Neural crest cell (in vitro differentiated cells): ENCODE measurements around the gene TNFRSF17. TPM values are rescaled to one million over a fixed set of nuclear protein-coding genes. Genes with fewer than 3 reads are reported as not detected.
"Not testable (repeated sequence)": the region's sequence is repeated elsewhere in the genome, so short reads cannot be mapped to it uniquely, and the experiment has no call there.

ENCODE experiments used
- DNase-seq: peaks from one replicate; pipeline ENCODE4 v3.0.0; 2021; ENCODE audit warnings: low read depth, mixed read lengths, low spot score
- H3K27ac Mint-ChIP-seq: one replicate; pipeline ENCODE4 v1.8.0; 2021; ENCODE audit warnings: mild to moderate bottlenecking, mixed read lengths; ENCODE audit not compliant: unreplicated experiment
- H3K27me3 Mint-ChIP-seq: 2 replicates; pipeline ENCODE4 v1.8.0; 2021; ENCODE audit warnings: low read depth, mild to moderate bottlenecking, mixed read lengths
- H3K36me3 Mint-ChIP-seq: 2 replicates; pipeline ENCODE4 v1.8.0; 2021; ENCODE audit warnings: low read depth, mild to moderate bottlenecking, mixed read lengths
- H3K4me1 Mint-ChIP-seq: 2 replicates; pipeline ENCODE4 v1.8.0; 2021; ENCODE audit warnings: mixed read lengths
- H3K4me3 Mint-ChIP-seq: one replicate; pipeline ENCODE4 v1.8.0; 2021; ENCODE audit warnings: mild to moderate bottlenecking, mixed read lengths
- H3K9me3 Mint-ChIP-seq: 2 replicates; pipeline ENCODE4 v1.8.0; 2021; ENCODE audit warnings: mixed read lengths
- long read RNA-seq: library from polyadenylated mRNA; unstranded; transcript quantifications from one replicate; pipeline ENCODE4 v2.0.0, GENCODE V29; 2020
- total RNA-seq: library from RNA; stranded (reverse); gene quantifications from 2 replicates; pipeline ENCODE4 v1.2.1, GENCODE V29; 2021
- TF ChIP-seq, protein P1 (sequence below): fragments of 200-600 bp; sonication (generic); conservative IDR thresholded peaks from 2 replicates; pipeline ENCODE4 v1.5.0; 2021; ENCODE audit warnings: antibody characterized with exemption, mild to moderate bottlenecking

TNFRSF17 gene
- total RNA-seq: not detected in 2 replicates
- long read RNA-seq: 0 reads

- TF ChIP-seq, protein P1, sequence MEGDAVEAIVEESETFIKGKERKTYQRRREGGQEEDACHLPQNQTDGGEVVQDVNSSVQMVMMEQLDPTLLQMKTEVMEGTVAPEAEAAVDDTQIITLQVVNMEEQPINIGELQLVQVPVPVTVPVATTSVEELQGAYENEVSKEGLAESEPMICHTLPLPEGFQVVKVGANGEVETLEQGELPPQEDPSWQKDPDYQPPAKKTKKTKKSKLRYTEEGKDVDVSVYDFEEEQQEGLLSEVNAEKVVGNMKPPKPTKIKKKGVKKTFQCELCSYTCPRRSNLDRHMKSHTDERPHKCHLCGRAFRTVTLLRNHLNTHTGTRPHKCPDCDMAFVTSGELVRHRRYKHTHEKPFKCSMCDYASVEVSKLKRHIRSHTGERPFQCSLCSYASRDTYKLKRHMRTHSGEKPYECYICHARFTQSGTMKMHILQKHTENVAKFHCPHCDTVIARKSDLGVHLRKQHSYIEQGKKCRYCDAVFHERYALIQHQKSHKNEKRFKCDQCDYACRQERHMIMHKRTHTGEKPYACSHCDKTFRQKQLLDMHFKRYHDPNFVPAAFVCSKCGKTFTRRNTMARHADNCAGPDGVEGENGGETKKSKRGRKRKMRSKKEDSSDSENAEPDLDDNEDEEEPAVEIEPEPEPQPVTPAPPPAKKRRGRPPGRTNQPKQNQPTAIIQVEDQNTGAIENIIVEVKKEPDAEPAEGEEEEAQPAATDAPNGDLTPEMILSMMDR: no peak
- no peak within 1 kb of the TSS for H3K4me3 Mint-ChIP-seq
- H3K4me1 Mint-ChIP-seq: no peaks in the 10 kb centered on the region
- no peaks in the 10 kb centered on the region for H3K27me3 Mint-ChIP-seq
- DNase-seq: no peak
- no peaks in the 10 kb centered on the region for H3K9me3 Mint-ChIP-seq
- no peak within 1 kb of the TSS for H3K27ac Mint-ChIP-seq
- H3K36me3 Mint-ChIP-seq: no peaks in the 10 kb centered on the region
Observed at GRCh38 chr16:11964761-11965551, at the start of gene TNFRSF17. Gene TNFRSF17, plus strand, starts transcription at chr16:11965210. Its CDS starts 115 bp downstream, at chr16:11965325.

- Mint-ChIP-seq H3K4me3 (peak within 1 kb of the TSS; percentile 97), H3K27me3 (peaks cover 21% of the 10 kb centered on the region), H3K4me1 (peaks cover 39% of the 10 kb centered on the region), H3K27ac (peak within 1 kb of the TSS; percentile 96), H3K36me3 (peaks cover 2% of the 10 kb centered on the region), H3K9me3 (no peaks in the 10 kb centered on the region)
- DNase-seq: peak; percentile 99
- TF ChIP-seq, protein P1: no peak
Observed at GRCh38 chr16:11915644-11916523, 49.1 kb upstream of the TNFRSF17 start, which contains the start of gene GSPT1. Gene GSPT1, minus strand, starts transcription at chr16:11915956. Its CDS starts 236 bp downstream, at chr16:11915720.

DNA sequence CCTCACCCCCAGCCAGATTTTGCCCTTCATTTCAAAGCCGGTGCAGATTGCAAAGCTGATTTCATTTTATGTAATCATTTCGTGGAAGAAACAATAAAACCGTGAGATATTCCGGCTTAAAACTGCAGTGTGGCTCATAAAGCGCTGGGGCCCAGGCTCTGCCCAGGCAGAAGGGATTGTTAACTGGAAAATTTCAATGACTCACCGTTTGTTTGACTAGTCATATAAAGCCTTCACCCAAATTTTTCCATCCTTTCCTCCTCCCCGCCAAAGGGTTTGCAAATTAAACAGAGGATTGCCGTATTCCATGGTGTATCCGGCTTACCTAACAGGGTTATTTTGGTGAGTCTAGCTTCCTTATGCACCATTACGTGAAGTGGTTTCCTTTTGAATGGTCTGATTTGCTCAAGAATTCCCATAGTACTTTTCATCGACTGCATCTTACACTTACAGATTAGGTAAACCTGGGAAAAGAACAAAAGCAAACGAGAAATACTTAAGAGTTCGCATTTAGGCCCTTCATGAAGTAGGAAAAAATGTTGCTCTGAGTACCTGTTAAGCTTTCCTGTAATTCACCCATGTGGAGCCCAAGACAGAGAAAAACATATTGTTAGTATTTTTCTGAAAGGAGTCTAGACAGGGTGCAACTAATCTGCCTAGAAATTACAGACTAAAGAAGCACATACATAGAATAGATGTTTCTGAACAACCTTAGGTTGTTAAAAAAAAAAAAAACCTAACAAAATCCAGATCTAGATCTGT is 48.3 kb upstream of the TNFRSF17 start:
- peak overlapping the region; percentile 94 for H3K4me3 Mint-ChIP-seq
- TF ChIP-seq, protein P1: no peak
- no peak for DNase-seq
- H3K27me3 Mint-ChIP-seq: peaks cover 24% of the 10 kb centered on the region
- no peaks in the 10 kb centered on the region for H3K9me3 Mint-ChIP-seq
- peaks cover 36% of the 10 kb centered on the region for H3K4me1 Mint-ChIP-seq
- peaks cover 2% of the 10 kb centered on the region for H3K36me3 Mint-ChIP-seq
- no peak overlapping the region for H3K27ac Mint-ChIP-seq

DNA sequence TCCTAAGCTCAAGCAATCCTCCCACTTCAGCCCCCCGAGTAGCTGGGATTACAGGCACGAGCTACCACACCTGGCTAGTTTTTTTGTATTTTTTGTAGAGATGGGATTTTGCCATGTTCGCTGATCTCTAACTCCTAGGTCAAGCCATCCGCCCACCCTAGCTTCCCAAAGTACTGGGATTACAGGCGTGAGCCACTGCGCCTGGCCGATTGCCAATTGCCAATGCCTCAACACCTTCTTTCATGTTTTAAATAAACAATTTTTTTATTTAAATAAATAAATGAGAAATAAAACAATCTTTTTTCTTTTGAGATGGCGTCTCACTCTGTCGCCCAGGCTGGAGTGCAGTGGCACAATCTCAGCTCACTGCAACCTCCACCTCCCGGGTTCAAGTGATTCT is 41.0 kb upstream of the TNFRSF17 start:
- H3K36me3 Mint-ChIP-seq, DNase-seq, H3K9me3 Mint-ChIP-seq, H3K27ac Mint-ChIP-seq, H3K4me1 Mint-ChIP-seq, H3K4me3 Mint-ChIP-seq: not testable (repeated sequence)
- H3K27me3 Mint-ChIP-seq: peaks cover 14% of the 10 kb centered on the region

DNA sequence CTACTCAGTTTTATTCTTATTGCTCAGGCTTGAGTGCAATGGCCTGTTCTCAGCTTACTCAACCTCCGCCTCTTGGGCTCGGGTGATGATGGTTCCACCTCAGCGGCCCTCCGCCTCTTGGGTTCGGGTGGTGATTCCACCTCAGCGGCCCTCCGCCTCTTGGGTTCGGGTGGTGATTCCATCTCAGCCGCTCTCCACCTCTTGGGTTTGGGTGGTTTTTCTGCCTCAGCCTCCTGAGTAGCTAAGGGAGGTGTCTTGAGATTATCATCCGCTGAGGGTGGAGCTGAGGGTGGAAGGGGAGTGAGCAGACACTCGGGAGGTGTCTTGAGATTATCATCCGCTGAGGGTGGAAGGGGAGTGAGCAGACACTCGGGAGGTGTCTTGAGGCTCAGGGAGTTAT is 37.7 kb upstream of the TNFRSF17 start:
- H3K4me3 Mint-ChIP-seq, H3K9me3 Mint-ChIP-seq, H3K36me3 Mint-ChIP-seq, DNase-seq, H3K27me3 Mint-ChIP-seq, H3K27ac Mint-ChIP-seq, H3K4me1 Mint-ChIP-seq: not testable (repeated sequence)

DNA sequence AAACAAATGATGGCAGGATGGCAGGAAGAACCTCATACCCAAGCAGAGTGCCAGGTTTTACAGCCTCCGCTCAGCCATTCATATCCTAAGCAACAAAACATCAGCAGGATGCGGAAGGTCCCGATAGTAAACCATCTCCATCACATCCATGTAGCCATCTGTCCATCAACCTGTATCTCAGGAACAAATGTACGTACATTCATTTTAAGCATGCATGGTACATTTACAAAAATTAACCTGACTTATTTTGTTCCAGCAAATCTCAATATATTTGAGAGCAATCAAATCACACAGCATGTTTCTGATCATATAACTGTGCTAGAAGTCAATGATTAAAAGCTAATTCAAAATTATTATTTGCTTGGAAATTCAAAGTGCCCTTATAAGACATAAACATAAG is 23.1 kb upstream of the TNFRSF17 start, which contains the start of gene NPIPB2:
TSS of gene NPIPB2 (minus strand) at position 101 of the 400 bp plus-strand sequence. CDS start at position 101, 0 bp downstream.
- DNase-seq, H3K4me3 Mint-ChIP-seq, H3K36me3 Mint-ChIP-seq, H3K4me1 Mint-ChIP-seq, H3K27me3 Mint-ChIP-seq, H3K9me3 Mint-ChIP-seq: not testable (repeated sequence)
- H3K27ac Mint-ChIP-seq: peak within 1 kb of the TSS; percentile 67
